SK-N-SH treated with all-trans-retinoic acid at 6 μM for 48 hours (cell line): ENCODE measurements around the gene OBSL1.

Experiments used
- ARNTL ChIP-seq: fragments of 450-650 bp; formaldehyde crosslinking; IDR thresholded peaks from 2 replicates; pipeline ENCODE4 v1.5.0; 2020; ENCODE audit warnings: low read depth, mild to moderate bottlenecking, moderate library complexity, borderline replicate concordance
- BACH2 ChIP-seq: fragments of 250-450 bp; sonication (Bioruptor Pico); IDR thresholded peaks from 2 replicates; pipeline ENCODE4 v1.9.0; 2021; ENCODE audit warnings: mild to moderate bottlenecking, borderline replicate concordance
- CREB5 ChIP-seq: fragments of 250-450 bp; sonication (Bioruptor Pico); IDR thresholded peaks from 2 replicates; pipeline ENCODE4 v1.5.1; 2020; ENCODE audit warnings: low read depth, mild to moderate bottlenecking, moderate library complexity
- ESRRG ChIP-seq: fragments of 250-450 bp; sonication (Bioruptor Pico); IDR thresholded peaks from 2 replicates; pipeline ENCODE4 v1.6.1; 2021; ENCODE audit warnings: mild to moderate bottlenecking
- OSR1 ChIP-seq: fragments of 250-450 bp; sonication (Bioruptor Pico); IDR thresholded peaks from 2 replicates; pipeline ENCODE4 v1.8.0; 2022; ENCODE audit warnings: moderate library complexity, mild to moderate bottlenecking, inconsistent platforms
- PATZ1 ChIP-seq: fragments of 250-450 bp; sonication (Bioruptor Pico); IDR thresholded peaks from 2 replicates; pipeline ENCODE4 v1.8.0; 2020; ENCODE audit warnings: mild to moderate bottlenecking, moderate library complexity, borderline replicate concordance
- RARB ChIP-seq: fragments of 250-450 bp; sonication (Bioruptor Pico); IDR thresholded peaks from 2 replicates; pipeline ENCODE4 v1.8.0; 2021; ENCODE audit warnings: mild to moderate bottlenecking, moderate library complexity
- TOX ChIP-seq: fragments of 250-450 bp; sonication (Bioruptor Pico); IDR thresholded peaks from 2 replicates; pipeline ENCODE4 v1.8.0; 2021; ENCODE audit warnings: mild to moderate bottlenecking, moderate library complexity, borderline replicate concordance
- ZC3H10 ChIP-seq: fragments of 250-450 bp; sonication (Bioruptor Pico); IDR thresholded peaks from 2 replicates; pipeline ENCODE4 v1.5.1; 2021; ENCODE audit warnings: mild to moderate bottlenecking, moderate library complexity
- ZFP3 ChIP-seq: fragments of 250-450 bp; sonication (Bioruptor Pico); IDR thresholded peaks from 2 replicates; pipeline ENCODE4 v1.5.0; 2020; ENCODE audit warnings: mild to moderate bottlenecking, moderate library complexity
- ZFP30 ChIP-seq: fragments of 450-650 bp; formaldehyde crosslinking; IDR thresholded peaks from 2 replicates; pipeline ENCODE4 v1.5.0; 2022; ENCODE audit warnings: mild to moderate bottlenecking, moderate library complexity
- ZNF70 ChIP-seq: fragments of 450-650 bp; formaldehyde crosslinking; IDR thresholded peaks from 2 replicates; pipeline ENCODE4 v1.5.0; 2020; ENCODE audit warnings: mild to moderate bottlenecking, moderate library complexity

GRCh38 chr2:219557791-219558785 is 13.3 kb downstream of the OBSL1 start:
- TF ChIP-seq ZNF70 (CRISPR knock-in tag) (no peak), RARB (CRISPR knock-in tag) (no peak), PATZ1 (CRISPR knock-in tag) (no peak), ZFP3 (CRISPR knock-in tag) (no peak), OSR1 (CRISPR knock-in tag) (no peak), ZFP30 (no peak), CREB5 (CRISPR knock-in tag) (no peak), ESRRG (CRISPR knock-in tag) (no peak), ARNTL (CRISPR knock-in tag) (no peak), TOX (no peak), ZC3H10 (no peak), BACH2 (no peak)
